ENCODE data around the gene TSKU.

DNA sequence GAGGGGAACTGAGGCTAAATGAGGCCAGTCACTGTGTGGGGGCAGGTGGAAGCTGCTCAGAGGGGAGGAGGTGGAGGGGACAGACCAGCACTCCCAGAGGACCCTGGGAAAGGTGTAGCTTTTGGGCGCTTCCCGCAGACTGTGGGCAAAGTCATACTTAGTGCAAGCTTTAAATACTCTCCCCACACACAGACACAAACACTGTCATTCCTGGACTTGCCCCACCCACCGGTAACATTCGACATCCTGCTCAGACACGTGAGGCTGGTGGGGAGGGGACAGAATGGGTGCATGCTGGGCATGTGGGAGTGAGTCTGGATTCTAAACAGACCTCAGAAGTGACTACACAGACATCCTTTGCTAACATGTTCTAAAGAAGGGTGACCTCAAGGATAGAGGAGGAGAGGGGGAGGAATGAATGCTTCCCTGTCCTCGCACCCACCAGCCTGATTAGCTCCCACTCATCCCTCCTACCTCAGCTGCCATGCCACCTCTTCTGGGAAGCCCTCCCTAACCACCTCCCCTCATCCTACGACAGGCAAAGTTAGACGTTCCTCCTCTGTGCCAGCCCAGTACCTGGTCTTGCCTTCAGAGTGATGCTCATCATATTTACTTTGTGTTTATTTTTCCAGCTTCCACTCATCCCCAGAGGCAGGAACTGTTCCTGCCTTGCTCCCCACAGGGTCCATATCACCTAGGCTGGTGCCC is 22.2 kb downstream of the TSKU start:
- TF ChIP-seq CTCF (IDR thresholded peaks at IDR 0.05; ENCODE audit: insufficient read depth, low read depth, low read length): no peak
- TF ChIP-seq EZH2 (IDR thresholded peaks at IDR 0.05; ENCODE audit: insufficient read depth, low read length): no peak
